22Rv1 (cell line): ENCODE data around the gene VMP1.

ENCODE experiments used
- H3K27ac ChIP-seq: fragments of 450-650 bp; 2 replicates; pipeline ENCODE4 v1.5.1; 2017
- CTCF ChIP-seq: fragments of 450-650 bp; IDR thresholded peaks from 2 replicates; pipeline ENCODE4 v1.5.1; 2017; ENCODE audit warnings: mild to moderate bottlenecking
- ZFX ChIP-seq: fragments of 450-650 bp; IDR thresholded peaks from 2 replicates; pipeline ENCODE4 v1.6.1; 2017; ENCODE audit warnings: antibody characterized with exemption, borderline replicate concordance

The VMP1 gene

GRCh38 chr17:59678918-59679317 is 28.5 kb upstream of the VMP1 start:
- no peak overlapping the region for H3K27ac ChIP-seq
- no peak for TF ChIP-seq CTCF
- no peak for TF ChIP-seq ZFX

DNA sequence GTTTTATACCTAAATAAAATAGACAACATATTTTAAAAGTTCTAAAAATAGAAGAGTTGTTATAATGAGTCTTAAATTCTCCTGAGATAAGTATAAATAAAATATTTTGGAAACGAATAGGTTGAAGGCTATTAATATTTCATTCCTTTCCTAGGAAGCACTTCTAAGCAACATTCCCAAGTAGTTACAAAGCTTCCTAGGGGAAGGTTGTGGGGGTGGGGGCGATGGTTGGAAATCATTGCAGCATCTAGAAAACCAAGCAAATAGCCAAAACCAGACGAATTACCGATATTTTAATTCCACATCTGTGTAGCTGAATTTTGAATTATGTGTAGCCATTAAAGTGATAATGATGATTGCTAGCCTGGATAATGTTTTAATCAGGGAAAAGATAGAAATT is 27.1 kb upstream of the VMP1 start:
- H3K27ac ChIP-seq = no peak overlapping the region
- no peak for TF ChIP-seq CTCF
- no peak for TF ChIP-seq ZFX

GRCh38 chr17:59683283-59683682 is 24.2 kb upstream of the VMP1 start:
- TF ChIP-seq ZFX = no peak
- TF ChIP-seq CTCF = no peak
- H3K27ac ChIP-seq = no peak overlapping the region

GRCh38 chr17:59684967-59685366 is 22.5 kb upstream of the VMP1 start:
- TF ChIP-seq ZFX = no peak
- no peak for TF ChIP-seq CTCF
- no peak overlapping the region for H3K27ac ChIP-seq

- H3K27ac ChIP-seq = 0 out of 2 replicates have a peak overlapping the region, but pooled peaks have one; percentile 14
These were observed 19.4 kb upstream of the VMP1 start for GRCh38 chr17:59688008-59688407.

DNA sequence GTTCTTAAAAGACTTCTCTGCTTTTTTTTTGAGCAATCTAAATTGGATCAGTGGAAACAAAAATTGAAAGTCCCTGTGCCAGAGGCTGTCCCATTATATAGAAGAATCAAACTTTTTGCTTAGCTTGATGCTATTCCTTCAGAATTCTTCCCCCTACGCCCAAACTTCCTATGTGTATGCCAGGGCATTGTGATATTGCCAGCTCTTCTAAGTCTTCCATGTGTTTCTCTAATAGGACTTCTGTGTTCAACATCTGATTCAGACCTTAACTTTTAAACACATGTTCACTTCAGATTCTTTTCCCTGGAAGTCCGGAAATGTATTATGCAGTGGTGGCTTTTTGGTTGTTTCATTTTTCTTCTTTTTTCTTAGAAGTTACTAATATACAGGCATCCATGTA is 19.0 kb upstream of the VMP1 start:
- TF ChIP-seq CTCF (no peak), ZFX (no peak)
- H3K27ac ChIP-seq = 0 out of 2 replicates have a peak overlapping the region, but pooled peaks have one; percentile 14

More at GRCh38 chr17:59688008-59688407, 19.4 kb upstream of the VMP1 start:
- no peak for TF ChIP-seq ZFX

DNA sequence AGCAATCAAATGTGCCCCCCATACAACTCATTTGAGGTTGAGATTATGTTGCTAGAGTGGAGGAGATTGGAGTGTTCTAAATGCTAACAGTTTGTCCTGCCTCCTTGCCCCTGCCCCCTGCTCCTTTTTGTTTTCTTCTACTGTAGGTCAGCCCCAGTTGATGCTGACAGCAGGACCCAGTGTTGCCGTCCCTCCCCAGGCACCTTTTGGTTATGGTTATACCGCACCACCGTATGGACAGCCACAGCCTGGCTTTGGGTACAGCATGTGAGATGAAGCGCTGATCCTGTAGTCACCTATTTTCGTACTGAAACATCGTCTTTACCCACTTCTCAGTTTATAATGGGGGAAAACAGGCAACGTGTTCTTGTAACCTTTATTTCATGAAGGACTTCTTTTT is 13.9 kb upstream of the VMP1 start:
- no peak for TF ChIP-seq ZFX
- no peak for TF ChIP-seq CTCF
- peak overlapping the region; percentile 7; the same call in 1 of the 2 replicates for H3K27ac ChIP-seq

GRCh38 chr17:59694344-59694743 is 13.1 kb upstream of the VMP1 start:
- peak overlapping the region; percentile 38; the same call in 1 of the 2 replicates for H3K27ac ChIP-seq
- TF ChIP-seq ZFX (no peak), CTCF (no peak)
